ENCODE results near the gene DCP1B.

The DCP1B gene

DNA sequence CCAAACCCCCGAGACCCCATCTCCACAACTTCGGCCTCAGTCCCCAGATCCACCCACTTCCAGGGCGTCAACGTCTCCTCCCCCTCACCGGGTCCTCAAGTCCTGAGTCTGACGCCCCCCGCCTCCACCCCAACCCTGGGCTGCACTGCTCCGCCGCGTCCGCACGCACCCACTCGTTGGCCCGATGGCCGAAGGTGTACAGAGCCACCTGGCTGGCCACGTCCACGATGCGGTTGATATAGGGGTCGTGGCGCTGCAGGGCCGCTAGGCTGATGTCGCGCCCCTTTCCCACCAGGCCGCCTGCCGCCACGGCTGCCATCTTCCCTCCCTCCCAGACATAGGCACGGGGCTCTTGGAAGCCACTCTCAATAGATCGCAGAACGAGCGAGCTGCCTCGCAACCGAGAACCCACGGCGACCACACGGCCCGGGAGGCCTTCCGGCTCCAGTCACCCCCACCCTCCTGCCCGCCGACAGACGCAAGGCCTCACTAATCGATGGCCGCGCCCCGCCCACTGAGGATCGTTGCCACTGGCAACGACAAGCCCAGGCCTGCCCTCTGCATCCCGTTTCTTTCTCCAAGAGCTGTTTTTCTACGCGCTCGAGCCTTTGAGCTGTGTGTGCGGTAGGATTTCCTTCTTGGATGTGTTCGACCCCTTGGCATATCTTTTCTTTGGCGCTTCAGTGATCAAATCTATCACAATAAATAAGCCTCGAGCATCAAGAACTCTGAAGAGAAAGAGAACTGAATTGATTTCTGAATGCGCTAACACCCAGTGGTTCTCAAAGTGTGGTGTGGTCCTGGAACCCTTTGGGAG is at the start of gene DCP1B:
Gene DCP1B, minus strand, starts transcription at position 345 of the 817 bp plus-strand sequence. Its CDS starts 26 bp downstream, at position 319.
- peak; percentile 96 for DNase-seq (ENCODE audit: low spot score)

DNA sequence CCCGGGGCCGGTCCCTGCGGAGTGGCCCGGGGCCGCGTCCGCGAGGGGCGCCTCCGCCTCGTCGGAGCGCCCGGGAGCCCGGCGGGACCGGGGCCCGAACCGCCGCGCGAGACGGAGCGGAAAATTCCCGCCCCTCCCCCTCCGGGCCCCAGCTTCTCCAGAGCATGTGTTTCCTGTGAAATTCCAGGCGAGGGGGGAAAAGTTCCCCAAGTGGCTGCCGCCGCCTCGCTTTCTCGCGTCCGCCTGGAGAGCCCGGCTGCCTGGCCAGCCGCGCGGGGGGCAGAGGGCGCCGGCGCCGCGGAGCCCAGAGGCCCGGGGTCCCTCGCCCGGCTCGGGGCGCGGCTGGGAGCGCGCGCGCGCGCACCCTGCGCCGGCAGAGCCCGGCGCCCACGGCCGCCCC is 49.4 kb upstream of the DCP1B start:
- DNase-seq (ENCODE audit: low spot score), result no peak

DNA sequence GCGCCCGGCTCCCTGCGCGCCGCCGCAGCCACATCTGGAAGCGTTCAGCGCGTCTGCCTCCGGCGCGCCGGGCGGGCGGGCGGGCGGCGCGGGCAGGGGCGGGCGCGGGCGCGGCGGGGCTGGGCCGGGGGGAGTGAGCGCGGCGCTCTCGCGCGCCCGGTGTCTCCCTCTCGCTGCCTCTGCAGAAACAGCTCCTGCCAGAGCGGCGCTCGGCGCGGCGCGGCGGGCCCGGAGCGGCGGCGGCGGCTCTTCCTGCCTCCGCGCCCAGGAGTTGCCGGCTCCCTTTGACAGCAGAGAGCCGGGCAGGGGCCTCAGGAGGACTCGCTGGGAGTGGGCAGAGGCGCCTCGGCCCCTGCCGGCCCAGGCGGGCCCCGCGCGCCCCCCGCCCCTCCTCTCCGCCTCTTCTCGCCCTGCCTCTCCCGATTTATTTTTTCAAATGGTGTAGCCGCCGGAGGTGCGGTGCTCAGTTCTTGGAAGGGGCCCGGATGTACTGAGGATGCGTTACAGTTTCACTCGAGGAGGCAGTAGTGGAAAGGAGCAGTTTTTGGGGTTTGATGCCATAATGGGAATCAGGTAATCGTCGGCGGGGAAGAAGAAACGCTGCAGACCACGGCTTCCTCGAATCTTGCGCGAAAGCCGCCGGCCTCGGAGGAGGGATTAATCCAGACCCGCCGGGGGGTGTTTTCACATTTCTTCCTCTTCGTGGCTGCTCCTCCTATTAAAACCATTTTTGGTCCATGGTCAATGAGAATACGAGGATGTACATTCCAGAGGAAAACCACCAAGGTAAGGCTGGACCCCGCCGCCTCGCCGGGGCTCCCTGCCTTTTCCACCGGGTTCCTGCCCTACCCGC is 48.8 kb upstream of the DCP1B start, which contains the start of gene CACNA1C:
Gene CACNA1C, plus strand, starts transcription at position 162 of the 853 bp plus-strand sequence. Its CDS starts 576 bp downstream, at position 738.
- DNase-seq (ENCODE audit: low spot score), result peak; percentile 52

DNA sequence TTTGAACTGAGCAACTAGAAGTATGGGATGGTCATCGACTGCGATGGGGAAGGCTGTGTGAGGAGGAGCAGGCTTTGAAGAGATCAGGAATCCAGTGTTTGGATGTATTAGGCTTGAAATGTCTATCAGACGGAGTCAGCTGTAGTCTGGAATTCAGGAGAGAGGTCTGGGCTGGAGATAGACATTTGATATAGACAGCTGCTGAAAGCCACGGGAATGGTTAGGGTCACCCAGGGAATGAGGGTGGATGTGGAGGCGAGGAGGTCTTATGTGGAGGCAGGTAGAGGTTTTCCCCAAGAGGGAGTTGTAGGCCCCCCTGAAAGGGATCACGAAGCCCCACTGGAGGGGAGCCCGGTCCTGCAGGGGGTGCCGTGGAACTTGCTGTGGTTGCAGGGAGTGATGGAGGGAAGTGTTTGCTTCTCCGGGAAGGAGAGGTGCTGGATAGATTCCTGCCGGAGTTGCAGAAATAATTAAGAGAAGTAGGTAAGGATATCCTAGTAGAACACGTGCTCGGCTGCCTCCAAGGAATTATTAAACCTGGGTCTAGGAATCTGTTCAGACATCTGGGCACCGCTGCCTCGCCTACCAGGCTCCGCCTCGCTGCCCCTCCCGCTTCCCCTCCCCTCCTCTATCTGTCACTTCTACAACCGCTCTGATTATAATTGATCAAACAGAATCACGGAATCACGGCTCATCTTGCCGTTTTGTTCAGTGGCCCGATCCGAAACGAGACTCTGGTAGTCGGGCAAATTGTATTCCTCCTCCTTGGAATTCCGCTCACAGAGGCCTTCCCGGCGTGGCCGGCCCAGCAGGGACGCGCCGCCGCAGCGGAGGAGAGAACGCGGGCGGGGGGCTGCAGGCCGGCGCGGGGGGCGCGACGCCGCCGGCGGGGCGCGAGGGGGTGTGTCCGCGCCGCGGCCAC is 47.7 kb upstream of the DCP1B start:
- DNase-seq (ENCODE audit: low spot score), result no peak

DNA sequence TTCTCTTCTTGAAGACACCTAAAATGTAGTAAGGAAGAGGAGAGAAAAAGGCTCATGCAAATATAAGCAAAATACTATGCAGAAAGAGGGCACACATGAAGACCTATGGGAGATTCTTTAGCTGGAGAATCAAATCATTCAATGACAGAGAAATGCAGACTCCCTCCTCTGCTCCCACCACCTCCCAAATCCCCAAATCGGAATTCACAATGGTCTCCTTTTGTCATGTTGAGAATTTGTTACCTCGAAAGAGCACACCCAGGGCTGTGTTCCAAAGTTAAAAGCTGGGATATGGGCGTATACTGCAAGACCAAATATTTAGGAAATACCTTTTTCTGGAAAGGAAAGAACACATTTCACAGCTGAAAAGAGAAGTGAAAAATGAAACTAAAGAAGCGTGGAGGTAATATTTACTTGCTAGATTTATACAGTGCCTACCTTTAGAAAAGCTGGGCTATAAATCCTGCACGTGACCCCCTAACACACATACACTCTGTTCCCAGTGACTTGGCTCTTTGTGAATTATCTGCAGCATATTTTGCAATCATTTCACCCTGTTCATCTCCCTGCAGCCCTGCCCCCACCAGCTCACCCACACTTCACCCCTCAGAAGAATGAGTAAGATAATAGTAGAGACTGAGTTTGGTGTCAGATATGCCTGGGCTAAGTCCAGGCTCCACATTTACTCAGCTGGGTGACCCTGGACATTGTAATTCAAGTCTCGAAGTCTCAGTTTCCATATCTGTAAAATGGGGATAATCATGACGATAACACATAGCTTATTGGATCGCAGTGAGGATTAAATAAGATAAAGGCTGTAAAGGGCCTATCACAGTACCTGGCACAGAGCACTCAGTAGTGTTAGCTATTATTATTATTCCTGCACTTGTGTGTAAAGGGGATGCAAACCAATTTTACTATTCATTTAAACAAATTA is 45.6 kb upstream of the DCP1B start:
- DNase-seq (ENCODE audit: low spot score), result no peak

DNA sequence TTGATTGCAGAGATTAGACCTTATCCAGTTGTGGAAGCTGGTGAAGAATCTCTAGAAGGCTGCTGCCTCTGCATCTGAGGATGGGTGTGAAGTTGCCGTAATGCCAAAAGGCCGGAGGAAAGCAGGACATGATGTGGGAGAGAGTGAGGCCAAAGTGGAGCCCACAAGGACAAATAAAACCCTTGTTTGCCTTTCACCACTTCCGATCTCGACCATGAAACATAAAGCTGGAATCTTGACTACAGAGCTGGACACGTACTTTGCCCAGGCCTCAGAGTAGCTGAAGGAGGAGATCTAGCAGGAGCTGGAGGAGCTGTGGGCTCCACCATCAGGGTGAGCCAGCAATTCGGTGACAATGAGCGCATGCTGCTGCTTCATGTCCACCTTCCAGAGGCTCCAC is 43.5 kb upstream of the DCP1B start:
- no peak for DNase-seq (ENCODE audit: low spot score)

DNA sequence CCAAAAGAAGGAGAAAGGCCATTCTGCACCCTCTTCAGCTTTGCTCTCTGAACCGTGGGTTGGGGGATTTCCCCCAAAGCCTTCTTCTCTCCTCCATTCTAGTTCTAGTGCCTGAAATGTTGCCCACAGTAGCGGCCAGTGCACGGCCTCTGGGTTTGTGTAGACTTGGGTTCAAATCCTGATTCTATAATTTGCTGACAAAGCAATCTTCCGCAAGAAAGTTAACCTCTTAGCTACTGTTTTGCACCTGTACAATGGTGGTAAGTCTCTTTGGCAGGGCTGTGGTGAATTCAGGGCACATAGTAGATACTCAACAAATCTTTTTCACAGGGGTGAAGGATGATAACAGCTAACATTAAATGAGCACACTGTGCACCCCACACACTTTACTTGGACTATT is 42.7 kb upstream of the DCP1B start:
- no peak for DNase-seq (ENCODE audit: low spot score)

DNA sequence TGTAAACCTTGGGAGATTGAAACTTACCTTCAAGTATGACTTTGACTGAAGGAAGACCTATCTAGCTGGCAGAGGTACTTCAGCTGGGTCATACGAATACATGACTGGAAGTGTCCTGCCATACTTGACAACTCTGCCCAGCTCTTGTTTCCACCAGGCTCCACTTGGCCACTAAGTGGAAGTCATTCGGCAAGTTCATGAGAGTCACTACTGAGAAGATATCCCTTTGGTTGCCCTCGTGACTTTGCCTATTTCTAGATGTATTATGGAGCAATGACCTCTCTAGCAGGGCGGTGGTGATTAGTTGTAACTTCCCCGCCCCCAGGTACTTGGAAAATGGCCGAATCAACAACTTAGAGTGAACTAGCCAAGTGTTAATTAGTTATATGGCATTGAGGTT is 39.9 kb upstream of the DCP1B start:
- no peak for DNase-seq (ENCODE audit: low spot score)

DNA sequence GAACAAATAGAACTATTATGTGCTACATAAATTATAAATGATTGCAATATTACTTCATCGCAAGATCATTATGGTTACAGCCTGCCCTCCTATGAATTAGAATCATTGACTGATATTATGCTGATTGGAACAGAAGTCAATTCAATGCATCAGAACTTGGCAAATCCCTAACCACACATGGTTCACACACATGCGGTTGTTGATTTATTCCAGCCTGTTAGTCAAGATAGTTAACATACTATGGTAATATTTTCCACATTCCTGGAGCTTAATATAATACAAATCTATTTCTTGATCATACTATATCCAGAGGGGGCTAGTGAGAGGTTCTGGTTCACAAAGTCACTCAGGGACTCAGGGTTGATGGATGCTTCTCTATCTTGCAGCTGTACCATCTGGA is 38.8 kb upstream of the DCP1B start:
- DNase-seq (ENCODE audit: low spot score), result no peak

DNA sequence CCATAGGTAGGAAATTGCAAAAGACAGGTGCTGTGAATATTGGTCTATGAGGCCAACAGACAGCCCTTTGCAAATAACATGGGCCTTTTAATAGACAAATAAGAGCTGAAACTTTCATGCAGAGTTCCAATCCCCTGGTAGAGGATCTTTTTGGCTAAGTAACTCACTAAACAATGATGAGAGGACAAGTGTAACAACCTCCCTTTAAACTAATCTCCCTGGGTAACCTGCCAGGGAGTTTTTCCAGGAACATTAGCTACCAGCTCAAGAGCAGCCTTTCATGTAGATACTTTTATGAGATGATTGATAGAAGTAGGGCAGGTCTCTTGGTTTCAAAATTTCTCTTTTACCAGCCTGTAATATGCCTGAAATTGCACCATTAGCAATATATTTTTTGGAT is 34.8 kb upstream of the DCP1B start:
- DNase-seq (ENCODE audit: low spot score), result no peak

DNA sequence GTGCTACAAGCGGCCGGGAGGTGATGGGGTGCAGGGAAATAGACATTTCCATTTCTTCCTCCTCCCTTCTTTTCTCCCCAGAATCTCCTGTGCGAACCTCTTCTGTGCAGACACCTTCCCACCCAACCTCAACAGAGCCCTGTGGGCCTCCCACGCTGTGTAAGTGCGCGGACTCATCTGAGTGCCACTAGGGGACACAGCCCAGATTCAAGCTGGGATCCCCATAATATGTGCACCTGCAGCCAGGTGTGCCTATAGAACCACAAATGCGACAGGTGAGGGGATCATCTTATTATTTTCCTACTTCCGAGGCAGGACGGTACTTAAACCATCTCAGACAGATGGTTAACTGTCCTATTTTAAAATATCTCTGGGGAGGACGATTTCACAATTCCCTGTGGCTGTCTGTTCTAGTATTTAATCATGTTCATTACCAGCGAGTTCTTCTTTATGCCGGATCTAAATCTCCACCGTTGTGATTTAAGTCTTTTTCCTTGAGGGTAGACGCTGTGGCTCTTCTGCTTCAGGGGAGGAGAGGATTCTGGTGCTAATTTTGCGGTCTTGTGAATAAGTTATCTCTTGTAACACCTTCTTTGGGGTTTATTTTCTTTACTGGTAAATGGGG is 31.3 kb upstream of the DCP1B start:
- DNase-seq (ENCODE audit: low spot score), result no peak

DNA sequence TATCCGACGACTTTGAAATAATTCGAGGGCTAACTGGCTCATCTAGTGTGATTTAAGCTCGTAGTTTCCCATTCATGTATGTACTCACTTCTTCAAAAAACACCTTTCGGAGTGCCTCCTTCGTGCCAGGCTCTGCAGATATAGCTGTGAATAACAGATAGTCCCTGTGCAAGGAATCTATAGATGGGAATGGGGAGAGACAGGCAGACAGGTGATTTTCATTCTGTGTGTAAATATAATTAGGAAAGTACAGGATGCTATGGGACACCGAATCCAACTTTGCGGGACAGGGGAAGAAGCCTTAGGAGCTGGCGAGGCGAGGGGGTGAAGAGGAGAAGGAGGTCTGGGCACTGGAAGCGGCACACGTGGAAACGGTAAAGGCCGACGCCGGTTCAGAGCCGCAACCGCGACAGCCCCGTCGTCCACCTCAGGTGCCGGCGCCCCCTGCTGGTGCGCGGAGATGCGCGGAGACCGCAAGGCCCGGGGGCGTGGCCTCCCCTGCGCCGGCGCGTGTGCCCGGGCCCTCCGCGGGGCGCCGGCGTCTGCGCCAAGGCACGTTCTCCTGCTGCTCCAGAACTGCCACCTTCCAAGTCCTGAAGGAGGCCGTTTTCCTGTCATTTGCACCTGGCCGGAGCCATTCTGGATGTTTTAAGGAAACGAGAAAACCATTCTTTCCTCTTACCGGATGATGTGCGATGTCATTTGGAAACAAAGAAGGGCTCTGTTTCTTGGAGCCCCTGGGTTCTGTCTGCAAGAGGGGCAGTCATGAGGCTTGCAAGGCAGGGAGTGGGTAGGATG is 30.6 kb upstream of the DCP1B start:
- peak; percentile 82 for DNase-seq (ENCODE audit: low spot score)

DNA sequence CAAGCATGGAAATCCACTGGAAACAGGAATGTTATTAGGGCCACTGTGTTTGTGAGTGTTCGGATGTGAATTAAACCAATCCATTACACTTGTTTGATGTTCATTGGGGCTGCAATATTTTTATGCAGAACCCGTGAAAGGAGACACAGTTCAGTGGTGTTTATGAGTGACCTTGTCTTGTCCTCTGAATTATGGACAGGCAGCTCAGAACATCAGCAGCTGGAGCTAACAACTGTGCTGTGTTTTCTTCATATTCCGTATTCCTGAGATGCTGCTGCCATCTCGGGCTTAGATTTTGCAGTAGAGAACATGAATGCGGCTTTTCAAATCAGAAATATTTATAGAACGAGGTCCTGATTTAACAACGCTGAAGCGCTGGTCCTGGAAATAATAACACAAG is 28.2 kb upstream of the DCP1B start:
- DNase-seq (ENCODE audit: low spot score), result peak; percentile 30

DNA sequence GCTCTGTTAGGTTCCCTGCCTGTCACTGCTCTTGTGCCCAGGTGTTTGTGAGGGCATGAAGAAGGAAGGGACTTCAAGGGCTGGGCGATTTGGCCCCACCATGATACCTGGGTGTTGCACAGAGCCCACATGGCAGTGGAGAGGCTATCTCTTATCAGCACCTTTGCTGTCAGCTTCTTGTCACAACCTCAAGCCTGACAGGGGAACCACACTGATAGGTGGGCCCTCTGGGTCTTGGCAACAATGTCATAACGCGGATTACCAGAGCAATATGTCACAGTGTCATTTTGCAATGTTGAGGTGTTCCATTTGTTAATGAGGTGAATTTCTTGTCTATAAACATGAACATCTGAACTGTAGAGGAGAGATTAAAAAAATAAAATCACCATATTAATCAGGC is 25.6 kb upstream of the DCP1B start:
- no peak for DNase-seq (ENCODE audit: low spot score)

DNA sequence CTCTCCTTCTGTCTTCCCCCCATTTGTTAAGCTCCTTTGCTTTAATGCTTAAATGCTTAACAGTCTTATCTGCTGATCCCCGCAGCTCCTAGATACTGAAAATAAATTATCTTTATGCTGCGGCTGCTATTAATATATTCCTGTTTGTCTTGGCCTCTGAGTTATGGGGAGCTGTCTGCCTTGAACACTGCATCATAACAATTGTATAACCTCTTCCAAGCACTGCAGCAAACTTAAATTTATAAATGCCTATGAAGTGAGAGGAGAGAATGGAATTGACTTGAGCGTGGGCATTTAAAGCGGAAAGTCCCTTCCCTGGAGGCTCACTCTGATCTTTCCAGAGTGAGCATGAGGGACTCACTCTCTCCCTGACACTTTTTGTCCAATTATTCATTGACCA is 23.1 kb upstream of the DCP1B start:
- no peak for DNase-seq (ENCODE audit: low spot score)

DNA sequence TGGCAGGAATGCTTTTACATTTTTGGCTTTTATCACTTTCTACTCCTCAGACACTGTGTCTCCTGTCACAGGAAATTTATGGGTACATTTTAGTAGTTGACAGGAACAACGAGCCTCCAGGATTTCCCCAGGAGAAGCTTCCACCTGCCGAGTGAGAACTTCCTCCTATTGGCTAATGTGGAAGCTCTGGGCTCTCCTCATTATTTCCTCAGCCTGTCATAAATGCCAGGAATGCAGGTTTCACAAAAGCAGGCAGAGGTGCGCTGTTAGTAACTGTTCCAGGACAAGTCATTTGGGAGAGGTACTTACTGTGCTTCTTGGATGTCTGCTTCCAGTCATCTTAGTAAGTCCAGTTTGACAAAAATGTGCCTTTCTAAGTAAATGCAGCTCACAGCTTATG is 19.1 kb upstream of the DCP1B start:
- no peak for DNase-seq (ENCODE audit: low spot score)

DNA sequence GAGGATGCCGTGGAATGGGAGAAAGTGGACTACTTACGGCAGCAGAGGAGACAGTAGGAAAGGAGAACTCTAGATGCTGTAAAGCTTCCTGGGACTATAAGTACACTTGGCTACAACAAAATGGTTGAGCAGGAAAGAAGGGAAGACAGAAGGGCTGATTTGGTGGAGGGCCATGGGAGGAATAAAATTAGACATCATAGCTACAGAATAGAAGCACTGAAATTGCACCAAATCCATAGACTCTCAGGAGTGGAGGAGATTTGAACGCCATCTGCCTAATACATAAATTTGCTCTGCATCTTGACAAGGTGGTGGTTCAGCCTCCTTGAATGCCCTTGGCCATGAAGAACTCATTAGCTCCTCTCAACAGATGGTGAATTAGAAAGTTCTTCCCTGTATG is 16.3 kb upstream of the DCP1B start:
- DNase-seq (ENCODE audit: low spot score), result no peak

DNA sequence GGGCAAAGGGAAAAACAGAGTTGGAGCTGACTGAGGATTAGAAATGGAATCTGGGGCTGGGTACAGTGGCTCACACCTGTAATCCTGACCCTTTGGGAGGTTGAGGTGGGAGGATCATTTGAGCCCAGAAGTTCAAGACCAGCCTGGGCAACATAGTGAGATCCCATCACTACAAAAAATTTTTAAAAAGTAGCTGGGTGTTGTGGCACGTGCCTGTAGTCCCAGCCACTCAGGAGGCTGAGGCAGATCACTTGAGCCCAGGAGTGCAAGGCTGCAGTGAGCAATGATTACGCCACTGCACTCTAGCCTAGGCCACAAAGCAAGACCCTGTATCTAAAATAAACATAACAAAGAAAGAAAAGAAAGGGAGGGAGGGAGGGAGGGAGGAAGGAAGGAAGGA is 14.9 kb upstream of the DCP1B start:
- DNase-seq (ENCODE audit: low spot score), result no peak

DNA sequence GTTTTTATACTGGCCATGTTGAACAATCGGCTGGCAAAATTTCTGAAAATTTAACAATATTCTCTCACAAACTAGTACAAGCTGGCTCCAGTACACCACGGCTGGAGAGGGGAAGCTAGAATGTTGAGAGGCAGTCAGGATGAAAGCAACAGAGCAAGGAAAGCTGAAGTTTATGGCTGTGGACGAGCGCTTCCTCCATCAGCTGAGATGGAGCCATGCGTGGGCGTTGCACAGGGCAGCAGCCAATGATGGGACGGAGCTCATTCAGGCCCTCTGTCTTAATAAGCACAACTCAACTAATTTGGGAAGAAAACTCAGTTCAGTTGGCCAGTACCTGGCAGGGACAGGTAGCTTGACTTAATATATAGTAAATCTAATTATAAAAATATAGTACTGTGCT is 14.1 kb upstream of the DCP1B start:
- no peak for DNase-seq (ENCODE audit: low spot score)

All from globus pallidus (tissue), 1 donor.